ENCODE measurements around the gene NLGN1. TPM values are rescaled to one million over a fixed set of nuclear protein-coding genes. Genes with fewer than 3 reads are reported as not detected.

Gene NLGN1
- total and polyA plus RNA-seq, 2 of the 13 experiments (the other 11 are each of a cell fraction or from before 2014, with no cell fraction given): not detected

GRCh38 chr3:174334111-174334510 lies 936.6 kb downstream of the NLGN1 start:
- no peak overlapping the region for H3K4me2 ChIP-seq (ENCODE audit: low read depth, low read length)
- CTCF ChIA-PET (ENCODE audit: low intra/inter-chr PET ratio, low total read pairs): no interaction called here
- H3K4me1 ChIP-seq (ENCODE audit: insufficient read depth, low read length): no peaks in the 10 kb centered on the region
- no peak overlapping the region for H2AFZ ChIP-seq (ENCODE audit: low read length)
- FAIRE-seq: no peak
- in situ Hi-C loops (cut with HindIII; ENCODE audit: extremely low pct_ligation_motif_present, low pct_unique_long_range_greater_than_20kb) (no loop called here), intact Hi-C loops (cut with micrococcal nuclease; ENCODE audit: unreplicated experiment) (no loop called here)
- H3K36me3 ChIP-seq (replicated peaks in 1 of 2; ENCODE audit: control insufficient read depth in 1 of 2, insufficient read depth in 2 of 2, low read length in 2 of 2): no peaks in the 10 kb centered on the region
- H4K20me1 ChIP-seq (ENCODE audit: insufficient read depth, low read length): no peaks in the 10 kb centered on the region
- TF ChIP-seq BHLHE40 (IDR thresholded peaks at IDR 0.05; ENCODE audit: low read length): no peak
- TF ChIP-seq HIC2 (CRISPR knock-in tag; IDR thresholded peaks at IDR 0.05; ENCODE audit: low read depth): no peak
- no peak for TF ChIP-seq ZNF460 (CRISPR knock-in tag; IDR thresholded peaks at IDR 0.05; ENCODE audit: borderline replicate concordance)
- no peak for TF ChIP-seq THYN1 (CRISPR knock-in tag; IDR thresholded peaks at IDR 0.05; ENCODE audit: borderline replicate concordance, low read depth)
- no peak for TF ChIP-seq ZNF34 (CRISPR knock-in tag; IDR thresholded peaks at IDR 0.05; ENCODE audit: borderline replicate concordance)
- TF ChIP-seq ZNF136 (CRISPR knock-in tag; IDR thresholded peaks at IDR 0.05; ENCODE audit: low read depth): no peak
- TF ChIP-seq CREB3 (CRISPR knock-in tag; IDR thresholded peaks at IDR 0.05): no peak
- TF ChIP-seq KLF15 (CRISPR knock-in tag; IDR thresholded peaks at IDR 0.05; ENCODE audit: borderline replicate concordance): no peak
- no peak for TF ChIP-seq U2AF2 (IDR thresholded peaks at IDR 0.05; ENCODE audit: low read depth, low read length)
- no peak for TF ChIP-seq DBP (CRISPR knock-in tag; IDR thresholded peaks at IDR 0.05; ENCODE audit: not compliant biosample characterization)
- TF ChIP-seq ZNF17 (CRISPR knock-in tag; IDR thresholded peaks at IDR 0.05): no peak
- no peak for TF ChIP-seq AGO2 (optimal IDR thresholded peaks at IDR 0.05; ENCODE audit: low read depth, low read length)
- no peak for TF ChIP-seq NFRKB (IDR thresholded peaks at IDR 0.05)
- TF ChIP-seq HNRNPUL1 (IDR thresholded peaks at IDR 0.05; ENCODE audit: low read depth, low read length): no peak
- no peak for TF ChIP-seq AKAP8 (CRISPR knock-in tag; IDR thresholded peaks at IDR 0.05)
- TF ChIP-seq HNF4G (IDR thresholded peaks at IDR 0.05; ENCODE audit: borderline replicate concordance, low read depth, low read length): no peak
- TF ChIP-seq HNF4G (CRISPR knock-in tag; IDR thresholded peaks at IDR 0.05; ENCODE audit: borderline replicate concordance, low read depth): no peak
- no peak for TF ChIP-seq YEATS2 (CRISPR knock-in tag; IDR thresholded peaks at IDR 0.05; ENCODE audit: borderline replicate concordance)
- TF ChIP-seq EHMT2 (IDR thresholded peaks at IDR 0.05; ENCODE audit: borderline replicate concordance, low read depth, low read length): no peak
- TF ChIP-seq ZNF552 (CRISPR knock-in tag; IDR thresholded peaks at IDR 0.05; ENCODE audit: borderline replicate concordance): no peak
- TF ChIP-seq ADNP (CRISPR knock-in tag; IDR thresholded peaks at IDR 0.05): no peak
- no peak overlapping the region for H3K9ac ChIP-seq (ENCODE audit: insufficient read depth, low read depth, low read length)
- 22% methylated on average over 3 of the region's 3 CpGs for WGBS (ENCODE audit: low lambda C conversion rate)
- H3K27ac ChIP-seq (ENCODE audit: extremely low read length, insufficient read depth, low read length): no peak overlapping the region
- BruUV-seq (replicated peaks): no TSS peak
- no peaks in the 10 kb centered on the region; the same call in none of the 2 replicates for H3K9me3 ChIP-seq (ENCODE audit: low read length)
- POLR2A ChIA-PET: no interaction called here
- no peak for ATAC-seq
- H3K27me3 ChIP-seq (ENCODE audit: control insufficient read depth in 1 of 2, insufficient read depth in 2 of 2, low read length in 2 of 2): no peaks in the 10 kb centered on the region
- DNase-seq (ENCODE audit: low spot score): no peak
- no peak overlapping the region for H3K4me3 ChIP-seq (replicated peaks in 1 of 3; ENCODE audit: insufficient read depth in 1 of 3, low read depth in 2 of 3, low read length in 3 of 3)
- no peaks in the 10 kb centered on the region for H3K79me2 ChIP-seq (ENCODE audit: insufficient read depth, low read length)
